HG02884 (cell line): ENCODE results near the gene MCF2L2.
A peak's percentile ranks its signal among the peaks of the same experiment; 100 is the strongest.
"Not testable (repeated sequence)": the region's sequence is repeated elsewhere in the genome, so short reads cannot be mapped to it uniquely, and the experiment has no call there.

Source experiments
- ATAC-seq: cut with Tn5 transposase; IDR thresholded peaks from one replicate; pipeline ENCODE4 v1.9.1; 2021; ENCODE audit warnings: mild to moderate bottlenecking, moderate library complexity; ENCODE audit not compliant: unreplicated experiment

Gene MCF2L2

GRCh38 chr3:183446838-183447205 is 18.4 kb upstream of the MCF2L2 start:
- no peak for ATAC-seq

- no peak for ATAC-seq
Measured at GRCh38 chr3:183444748-183445147, 16.3 kb upstream of the MCF2L2 start.

- ATAC-seq, result no peak
Measured at GRCh38 chr3:183443395-183444385, 15.3 kb upstream of the MCF2L2 start.

GRCh38 chr3:183442994-183443393 is 14.6 kb upstream of the MCF2L2 start:
- ATAC-seq, result no peak

- ATAC-seq, result not testable (repeated sequence)
Measured at GRCh38 chr3:183440521-183440920, 12.1 kb upstream of the MCF2L2 start.

- no peak for ATAC-seq
Measured at GRCh38 chr3:183439515-183439914, 11.1 kb upstream of the MCF2L2 start.

- ATAC-seq, result no peak
Measured at GRCh38 chr3:183438735-183439134, 10.3 kb upstream of the MCF2L2 start.

- ATAC-seq, result no peak
Measured at GRCh38 chr3:183437666-183438564, 9.5 kb upstream of the MCF2L2 start.

GRCh38 chr3:183437061-183437460 is 8.6 kb upstream of the MCF2L2 start:
- ATAC-seq, result no peak

GRCh38 chr3:183435661-183436060 is 7.2 kb upstream of the MCF2L2 start:
- ATAC-seq, result peak; percentile 90

- ATAC-seq, result no peak
Measured at GRCh38 chr3:183434992-183435391, 6.6 kb upstream of the MCF2L2 start.

GRCh38 chr3:183434503-183434902 is 6.1 kb upstream of the MCF2L2 start:
- no peak for ATAC-seq

- ATAC-seq, result no peak
Measured at GRCh38 chr3:183430325-183430957, 2.0 kb upstream of the MCF2L2 start.

- ATAC-seq, result peak; percentile 36
Measured at GRCh38 chr3:183427876-183428446, 458 bp downstream of the MCF2L2 start.

- ATAC-seq, result no peak
Measured at GRCh38 chr3:183427196-183427875, 1.1 kb downstream of the MCF2L2 start.

GRCh38 chr3:183418807-183419206 is 9.6 kb downstream of the MCF2L2 start:
- not testable (repeated sequence) for ATAC-seq

GRCh38 chr3:183411216-183411922 is 17.1 kb downstream of the MCF2L2 start:
- no peak for ATAC-seq

GRCh38 chr3:183410759-183411158 is 17.7 kb downstream of the MCF2L2 start:
- no peak for ATAC-seq

- no peak for ATAC-seq
Measured at GRCh38 chr3:183410280-183410679, 18.1 kb downstream of the MCF2L2 start.

- ATAC-seq, result no peak
Measured at GRCh38 chr3:183409219-183409618, 19.2 kb downstream of the MCF2L2 start.
